CD4-positive, alpha-beta T cell treated with Interleukin-6 for 4 hours (primary cell): ENCODE results near the gene UNKL.

Experiments
- DNase-seq: peaks from one replicate; pipeline ENCODE4 v3.0.0-alpha.2; 2020; ENCODE audit warnings: mixed read lengths

UNKL gene

DNA sequence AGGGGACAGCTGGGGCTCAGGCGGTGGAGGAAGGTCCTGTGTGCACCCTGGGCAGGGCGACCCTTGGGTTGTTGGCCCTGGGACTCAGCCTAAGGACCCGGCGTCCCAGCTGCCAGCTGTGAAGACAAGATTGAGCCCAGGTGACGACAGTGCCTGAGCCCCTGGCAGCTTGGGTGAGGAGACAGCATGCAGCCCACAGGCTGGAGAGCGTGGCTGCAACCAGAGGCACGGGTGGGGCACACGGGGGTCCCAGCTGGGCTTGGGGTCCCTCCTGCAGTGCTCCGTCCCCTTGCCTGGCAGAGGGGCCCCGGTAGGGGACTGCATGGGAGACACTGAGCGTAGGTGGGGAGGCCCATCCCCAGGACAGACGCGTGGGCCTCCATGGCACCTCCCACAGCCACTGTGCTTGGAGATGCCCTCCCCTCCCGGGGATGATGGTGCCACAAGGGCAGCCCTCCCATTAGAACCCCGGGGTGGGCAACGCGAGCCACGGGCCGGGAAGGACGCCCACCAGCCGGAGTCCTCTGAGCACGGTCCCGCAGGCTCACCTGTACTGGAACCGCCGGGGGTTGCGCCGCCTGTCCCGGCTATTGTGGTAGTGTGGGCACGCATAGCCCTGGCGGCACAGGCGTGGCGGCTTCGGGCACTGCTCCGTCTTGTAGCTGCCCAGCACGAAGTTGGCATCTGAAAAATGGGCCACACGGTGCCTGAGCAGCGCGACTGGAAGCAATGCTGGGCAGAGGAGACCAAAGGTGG, 15.5 kb downstream of the UNKL start:
- no peak for DNase-seq

DNA sequence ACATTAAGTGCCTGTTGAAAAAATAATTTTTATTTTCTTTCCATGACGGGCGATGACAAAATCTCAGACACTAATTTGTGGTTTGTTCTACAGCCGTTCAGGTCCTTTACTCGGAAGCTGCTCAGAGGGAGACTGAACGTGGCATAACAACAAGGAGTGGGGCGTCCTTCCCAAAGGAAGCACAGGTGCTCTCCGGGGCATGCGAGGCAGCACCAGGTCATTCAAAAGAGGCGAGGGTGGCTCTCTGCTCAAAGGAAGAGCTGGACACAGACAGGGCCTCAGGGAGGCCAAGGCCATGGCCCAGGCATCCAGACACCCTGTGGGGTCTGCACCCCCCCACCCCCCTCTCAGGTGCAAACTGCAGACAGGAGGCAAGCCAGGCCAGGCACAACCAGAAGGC, 16.2 kb downstream of the UNKL start:
- no peak for DNase-seq

DNA sequence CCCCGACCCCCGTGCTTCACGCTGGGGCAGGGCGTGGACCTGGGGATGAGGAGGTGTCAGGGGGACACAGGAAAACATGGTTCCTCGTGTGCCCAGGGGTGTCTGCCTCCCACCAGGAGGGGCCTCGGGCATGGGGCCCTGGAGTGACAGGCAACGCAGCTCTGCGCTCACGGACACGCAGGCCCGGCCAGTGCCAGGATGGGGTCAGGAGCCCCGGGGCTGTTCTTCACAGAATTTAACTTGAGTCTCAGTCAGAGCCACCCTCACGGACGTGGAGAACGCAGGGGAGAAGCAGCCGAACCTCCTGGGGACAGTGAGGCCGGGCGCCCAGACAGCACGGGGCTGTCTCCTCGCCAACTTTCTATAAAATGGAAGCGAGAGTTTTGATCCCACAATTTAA, 16.7 kb downstream of the UNKL start:
- DNase-seq = no peak

DNA sequence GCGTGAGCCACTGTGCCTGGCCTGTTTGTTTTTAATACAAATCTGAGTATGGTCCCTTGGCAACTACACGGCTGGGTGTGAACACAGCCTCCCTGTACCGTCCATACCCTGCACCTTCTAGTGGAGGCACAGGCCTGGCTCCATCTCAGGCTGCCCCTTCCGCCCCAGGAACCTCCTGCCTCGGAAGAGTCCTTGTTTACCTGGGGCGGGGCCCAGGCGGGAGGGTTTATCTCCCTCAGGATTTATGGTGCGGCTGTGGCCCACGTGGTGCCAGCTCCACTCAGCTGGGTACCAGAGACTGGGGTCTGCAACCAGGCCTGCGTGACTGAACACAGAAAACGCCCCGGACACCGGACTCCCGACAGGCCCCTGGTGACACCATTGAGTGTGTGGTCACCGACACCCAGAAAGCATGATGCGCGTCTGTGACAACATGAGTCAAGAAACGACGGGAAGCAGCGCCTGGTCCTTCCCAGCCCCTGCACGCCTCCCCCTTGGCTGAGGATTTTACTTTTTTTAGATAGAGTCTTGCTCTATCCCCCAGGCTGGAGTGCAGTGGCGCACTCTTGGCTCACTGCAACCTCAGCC, 19.0 kb downstream of the UNKL start:
- DNase-seq = no peak

DNA sequence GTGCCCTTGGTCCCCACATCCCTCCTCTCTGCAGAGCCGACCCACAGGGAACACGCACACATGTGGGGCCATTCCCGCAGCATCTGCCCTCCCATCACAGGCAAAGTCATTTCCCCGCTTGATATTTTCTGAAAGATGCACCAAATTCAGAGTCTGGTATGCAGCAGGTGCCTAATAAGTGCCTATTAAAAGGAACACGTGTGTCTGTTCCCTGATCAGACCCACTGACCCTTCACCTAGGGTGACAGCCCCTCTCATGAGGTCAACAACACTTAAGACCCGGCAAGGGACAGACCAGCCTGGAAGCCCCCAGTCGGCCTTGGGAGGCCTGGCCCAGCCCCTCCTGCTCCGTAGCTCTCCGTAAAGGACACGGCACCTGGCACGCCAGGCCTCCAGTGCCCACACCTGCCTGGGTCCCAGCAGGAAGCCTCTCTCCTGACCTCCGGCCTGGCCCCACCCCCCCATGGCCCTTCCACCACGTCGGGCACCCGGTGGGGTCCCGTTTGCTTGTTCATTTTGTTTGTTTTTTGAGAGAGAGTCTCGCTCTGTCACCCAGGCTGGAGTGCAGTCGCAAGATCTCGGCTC, 20.0 kb downstream of the UNKL start:
- DNase-seq = no peak

DNA sequence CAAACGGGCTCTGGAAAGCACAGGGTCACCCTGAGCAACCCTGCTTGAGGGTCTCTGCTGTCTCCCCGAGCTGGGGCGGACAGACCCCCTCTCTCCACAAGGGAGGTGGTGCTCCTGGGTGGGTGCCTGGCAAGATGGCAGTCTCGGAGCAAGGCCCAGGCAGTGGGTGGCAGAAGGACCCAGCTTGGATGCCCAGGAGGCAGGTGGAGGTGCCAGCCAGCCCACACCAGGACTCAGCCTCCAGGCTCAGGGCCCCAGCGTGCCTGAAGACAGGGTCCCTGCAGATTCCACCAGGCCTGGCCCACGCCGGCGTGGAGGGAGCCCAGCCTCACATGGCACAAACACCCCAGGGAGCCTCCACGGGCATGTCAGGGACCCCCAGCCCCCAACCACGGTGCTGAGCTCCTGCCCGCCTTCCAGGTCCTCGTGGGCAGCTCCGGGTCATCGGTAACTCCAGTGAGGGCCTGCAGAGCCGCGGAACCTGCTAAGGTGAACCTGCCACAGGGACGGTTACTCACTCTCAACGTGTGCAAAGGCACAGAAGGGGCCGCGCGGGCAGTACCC, 20.8 kb downstream of the UNKL start:
- no peak for DNase-seq

DNA sequence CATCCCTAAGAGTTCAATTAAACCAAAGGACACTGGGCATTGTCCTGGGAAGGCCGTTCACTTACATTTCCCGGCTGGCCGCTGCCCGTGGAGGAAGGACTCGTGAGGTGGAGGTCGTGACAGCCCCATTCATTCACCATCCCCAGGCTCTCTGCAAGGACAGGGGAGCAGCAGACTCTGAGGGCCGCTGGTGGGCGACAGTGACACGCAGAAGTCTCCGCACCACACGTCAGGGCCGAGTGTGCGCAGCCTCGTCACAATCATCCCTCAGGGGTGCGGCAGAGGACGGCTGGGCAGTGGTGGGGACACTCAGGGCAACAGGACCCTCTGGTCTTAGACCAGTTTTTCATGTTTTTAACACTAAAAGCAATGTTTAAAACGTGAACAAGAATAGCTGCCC, 21.7 kb downstream of the UNKL start:
- no peak for DNase-seq

DNA sequence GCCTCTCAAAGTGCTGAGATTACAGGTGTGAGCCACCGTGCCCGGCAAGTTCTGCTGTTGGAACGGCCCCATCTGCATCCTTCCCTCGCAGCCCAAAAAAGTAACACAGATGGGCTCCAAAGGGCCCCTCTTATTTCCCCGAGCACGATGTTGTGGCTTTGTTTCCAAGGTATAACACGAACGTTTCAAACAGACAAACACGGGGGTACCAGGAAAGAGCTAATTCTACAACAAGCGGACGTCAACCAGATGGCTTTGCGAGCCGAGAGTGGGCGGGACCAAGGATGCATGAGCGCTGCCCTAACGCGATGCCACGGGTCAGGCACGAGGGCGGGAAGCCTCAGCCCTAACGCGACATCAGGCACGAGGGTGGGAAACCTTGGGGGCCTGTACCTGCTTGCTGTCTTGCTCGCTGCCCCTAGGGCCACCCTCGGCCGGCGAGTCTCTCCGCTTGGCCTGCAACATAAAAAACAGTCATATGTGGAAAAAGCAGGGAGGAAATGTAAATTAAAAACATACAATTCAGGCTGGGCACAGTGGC, 24.2 kb downstream of the UNKL start:
- DNase-seq = no peak

DNA sequence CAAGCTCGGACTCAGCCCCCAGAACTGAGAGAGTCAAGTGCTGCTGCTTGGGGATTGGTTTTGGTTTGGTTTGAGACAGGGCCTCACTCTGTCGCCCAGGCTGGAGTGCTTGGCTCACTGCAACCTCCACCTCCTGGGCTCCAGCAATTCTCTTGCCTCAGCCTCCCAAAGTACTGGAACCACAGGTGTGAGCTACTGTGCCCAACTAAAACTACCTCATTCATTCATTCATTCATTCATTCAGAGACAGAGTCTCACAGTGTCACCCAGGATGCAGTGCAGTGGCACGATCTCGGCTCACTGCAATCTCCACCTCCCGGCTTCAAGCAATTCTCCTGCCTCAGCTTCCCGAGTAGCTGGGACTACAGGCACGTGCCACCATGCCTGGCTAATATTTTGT, 24.7 kb downstream of the UNKL start:
- no peak for DNase-seq

DNA sequence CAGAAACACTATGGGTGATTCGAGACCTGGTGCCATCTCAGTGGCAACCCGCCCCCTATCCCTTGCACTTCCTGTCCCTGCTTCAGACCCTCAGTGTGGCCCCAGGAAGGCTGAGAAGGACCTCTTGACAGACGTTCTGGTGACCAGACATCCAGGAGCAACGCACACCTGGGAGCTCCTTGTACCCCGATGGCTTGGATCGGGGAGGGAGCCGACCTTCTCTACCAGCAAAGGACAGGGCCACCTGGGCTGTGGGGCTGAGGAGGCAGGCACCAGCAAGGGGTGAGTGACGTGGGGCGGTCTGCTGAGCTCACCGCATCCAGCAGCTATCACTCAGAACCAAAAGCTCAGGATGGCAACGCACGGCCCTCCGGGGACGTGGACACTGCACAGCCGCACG, 27.2 kb downstream of the UNKL start:
- DNase-seq = no peak

DNA sequence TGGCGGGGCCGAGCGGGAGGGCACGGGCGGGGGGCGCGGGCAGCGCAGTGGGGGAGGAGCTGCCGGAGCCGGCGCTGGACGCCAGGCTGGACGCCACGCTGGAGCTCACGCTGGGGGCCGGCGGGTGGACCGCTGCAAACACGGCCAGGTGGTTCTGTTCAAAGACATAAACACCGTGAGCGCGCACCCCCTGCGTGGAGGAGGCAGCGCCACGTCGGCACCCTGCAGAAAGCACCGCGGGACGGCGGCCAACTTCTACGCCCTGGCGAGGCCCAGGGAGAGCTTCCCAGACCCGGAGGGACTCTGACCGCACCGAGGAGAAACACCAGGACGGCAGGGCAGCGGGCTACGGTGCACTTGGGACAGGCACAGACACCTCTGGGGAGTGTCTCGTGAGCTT, 29.3 kb downstream of the UNKL start:
- DNase-seq = no peak

DNA sequence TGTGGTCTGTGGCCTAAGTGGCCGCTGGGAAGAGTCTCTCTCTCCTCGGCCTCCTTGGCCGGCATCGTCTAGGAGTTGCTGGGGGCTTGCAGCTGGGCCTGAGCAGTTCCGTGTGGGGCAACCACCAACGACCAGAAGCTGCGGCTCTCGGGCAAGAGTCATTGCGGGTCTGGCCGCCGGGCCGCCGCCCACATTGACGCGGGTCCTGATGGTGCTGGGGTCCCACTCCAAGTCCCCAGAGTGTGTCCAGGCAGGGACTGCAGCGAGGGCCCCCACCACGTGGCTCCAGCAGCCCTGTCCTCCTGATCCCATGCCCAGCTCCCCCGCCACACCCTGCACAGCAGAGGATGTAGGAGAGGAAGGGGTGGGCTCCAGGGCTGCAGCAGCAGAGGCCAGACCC, 30.9 kb downstream of the UNKL start:
- no peak for DNase-seq

DNA sequence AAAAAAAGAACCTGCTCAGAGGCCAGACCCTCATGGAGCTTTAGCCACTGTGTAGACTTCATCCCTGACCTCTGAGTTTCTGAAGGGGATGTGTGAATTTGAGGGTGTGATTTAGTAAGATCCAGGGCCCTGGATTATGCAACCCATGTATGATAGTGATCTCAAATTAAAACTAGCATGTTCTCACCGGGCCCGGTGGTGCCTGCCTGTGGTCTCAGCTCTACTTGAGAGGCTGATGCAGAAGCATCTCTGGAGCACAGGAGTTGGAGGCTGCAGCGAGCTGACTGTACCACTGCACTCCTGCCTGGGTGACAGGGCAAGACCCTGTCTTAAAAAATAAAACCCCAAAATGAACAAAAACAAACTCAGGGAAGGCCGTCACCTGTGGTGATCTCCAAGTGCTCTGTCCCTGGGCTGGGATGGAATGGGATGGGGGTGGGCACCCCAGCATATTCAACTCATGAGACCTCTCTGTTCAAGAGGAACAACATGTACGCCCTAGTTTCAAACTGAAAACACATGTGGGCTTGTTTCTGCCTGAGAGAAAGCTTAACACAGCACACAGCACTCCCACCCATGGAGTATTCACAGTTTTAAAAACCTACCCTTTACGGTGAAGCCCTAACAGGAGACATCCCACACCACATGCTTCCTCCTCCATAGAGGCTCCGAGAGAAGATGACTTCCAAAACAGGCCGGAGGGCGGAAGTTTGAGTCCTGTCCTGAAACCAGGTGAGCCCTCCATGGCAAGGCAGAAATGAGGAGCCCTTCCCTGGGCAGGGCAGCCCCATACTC, 32.7 kb downstream of the UNKL start:
- no peak for DNase-seq

DNA sequence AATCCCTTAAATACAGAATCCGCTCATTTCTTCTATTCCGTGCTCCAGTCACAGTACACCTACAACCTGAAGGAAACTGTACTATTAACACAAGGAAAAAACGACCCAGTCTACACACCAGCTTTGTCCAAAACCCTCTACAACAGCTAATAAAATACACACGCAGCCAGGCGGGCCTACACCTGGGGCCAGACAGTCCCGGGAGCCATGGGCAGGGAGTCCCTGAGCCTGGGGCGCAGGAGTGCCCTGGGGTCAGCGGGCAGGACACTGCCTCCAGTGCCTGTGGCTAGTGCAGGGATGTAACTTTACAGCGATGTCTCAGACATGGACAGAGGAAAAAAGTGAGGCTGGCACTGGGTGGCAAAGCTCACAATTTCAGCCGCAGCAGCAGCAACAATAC, 34.3 kb downstream of the UNKL start:
- no peak for DNase-seq

DNA sequence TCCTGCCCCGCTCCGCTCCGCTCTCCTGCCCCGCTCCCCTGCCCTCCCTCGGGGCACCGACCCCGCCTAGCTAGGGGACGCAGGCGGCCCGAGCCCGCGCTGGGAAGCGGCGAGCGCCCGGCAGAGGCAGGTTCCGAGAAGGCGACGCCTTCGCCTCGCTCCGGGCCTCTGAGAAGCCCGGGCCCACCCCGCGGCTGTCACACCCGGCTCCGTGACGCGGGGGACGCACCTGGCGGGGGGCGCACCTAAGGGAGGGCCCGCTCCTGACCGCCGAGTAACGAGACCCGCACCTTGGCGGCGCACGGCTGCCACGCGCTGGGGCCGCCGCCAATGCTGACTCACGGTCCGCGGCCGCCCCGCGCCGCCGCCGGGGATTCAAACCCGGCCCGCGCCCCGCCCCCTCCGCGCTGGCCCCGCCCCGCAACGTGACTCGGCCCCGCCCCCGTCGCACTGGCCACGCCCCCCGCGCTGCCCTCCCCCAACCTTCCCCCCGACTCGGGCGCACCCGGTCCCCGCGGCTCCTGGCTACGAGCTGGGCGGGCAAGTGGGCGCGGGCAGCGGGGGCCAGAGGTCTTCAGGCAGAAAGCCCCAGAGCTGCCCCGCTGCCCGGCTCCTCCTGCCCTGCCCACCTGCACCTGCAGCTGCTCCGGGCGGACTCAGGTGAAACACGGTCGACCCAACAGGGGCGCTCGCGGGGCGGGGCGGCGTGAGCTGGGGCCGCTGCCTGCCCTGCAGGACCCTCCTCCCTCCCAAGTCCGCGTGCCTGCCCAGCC, 35.0 kb downstream of the UNKL start:
- DNase-seq = peak; percentile 70

DNA sequence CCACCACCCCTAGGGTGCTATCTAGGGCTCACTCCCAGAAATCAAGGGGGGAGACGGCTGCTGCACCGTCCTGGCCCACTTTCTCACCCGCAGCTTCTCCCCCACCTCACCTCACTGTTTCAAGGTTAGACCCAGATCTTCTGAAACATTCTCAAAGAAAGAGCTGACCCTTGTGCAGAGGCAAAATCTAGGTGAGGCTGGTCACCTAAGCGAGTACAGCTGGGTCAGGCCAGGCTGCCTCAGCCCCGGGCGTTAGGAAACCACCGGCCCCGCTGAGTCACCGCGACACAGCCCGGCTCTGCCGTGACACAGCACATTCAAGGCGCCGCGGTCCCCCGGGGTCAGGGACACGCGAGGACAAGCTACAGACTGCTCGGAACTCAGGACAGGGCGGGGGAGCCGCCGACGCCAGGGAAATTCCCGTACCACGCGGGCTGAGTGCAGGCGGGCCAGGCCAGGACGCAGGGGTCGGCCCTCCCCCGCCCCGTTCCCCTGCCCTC, 35.6 kb downstream of the UNKL start:
- peak; percentile 50 for DNase-seq

DNA sequence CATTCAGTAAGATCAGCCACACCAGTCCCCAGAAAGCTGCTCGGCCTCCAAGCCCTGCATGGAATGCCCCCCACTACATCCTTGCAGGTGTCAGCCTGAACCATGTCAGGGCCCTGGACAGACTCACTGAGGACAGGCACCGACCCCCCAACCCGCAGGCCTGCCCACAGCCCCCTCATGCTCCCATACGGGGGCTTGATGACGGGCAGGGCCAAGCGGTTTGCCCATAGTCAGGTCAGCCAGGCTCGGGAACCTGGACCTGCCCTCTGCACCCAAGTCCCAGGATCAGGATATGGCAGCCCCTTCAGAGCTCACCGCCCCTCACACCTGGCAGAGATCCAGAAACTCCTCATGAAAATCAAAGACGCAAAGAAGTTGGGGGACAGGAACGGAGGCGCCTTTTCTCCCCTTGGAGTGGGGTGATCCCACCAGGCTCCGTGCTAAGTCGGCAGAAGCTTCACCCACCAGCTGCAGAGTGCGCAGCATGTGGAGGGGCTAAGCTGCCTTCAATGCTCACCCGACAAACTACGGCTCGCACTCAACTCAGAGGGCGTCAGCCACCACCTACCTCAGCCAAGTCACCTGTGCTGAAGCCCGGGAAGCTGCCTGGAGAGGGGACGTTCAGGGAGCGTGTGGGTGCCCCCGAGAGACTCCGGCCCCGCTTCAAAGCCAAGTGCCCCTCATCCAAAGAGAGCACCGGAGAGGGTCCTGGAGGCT, 36.3 kb downstream of the UNKL start:
- DNase-seq = no peak

DNA sequence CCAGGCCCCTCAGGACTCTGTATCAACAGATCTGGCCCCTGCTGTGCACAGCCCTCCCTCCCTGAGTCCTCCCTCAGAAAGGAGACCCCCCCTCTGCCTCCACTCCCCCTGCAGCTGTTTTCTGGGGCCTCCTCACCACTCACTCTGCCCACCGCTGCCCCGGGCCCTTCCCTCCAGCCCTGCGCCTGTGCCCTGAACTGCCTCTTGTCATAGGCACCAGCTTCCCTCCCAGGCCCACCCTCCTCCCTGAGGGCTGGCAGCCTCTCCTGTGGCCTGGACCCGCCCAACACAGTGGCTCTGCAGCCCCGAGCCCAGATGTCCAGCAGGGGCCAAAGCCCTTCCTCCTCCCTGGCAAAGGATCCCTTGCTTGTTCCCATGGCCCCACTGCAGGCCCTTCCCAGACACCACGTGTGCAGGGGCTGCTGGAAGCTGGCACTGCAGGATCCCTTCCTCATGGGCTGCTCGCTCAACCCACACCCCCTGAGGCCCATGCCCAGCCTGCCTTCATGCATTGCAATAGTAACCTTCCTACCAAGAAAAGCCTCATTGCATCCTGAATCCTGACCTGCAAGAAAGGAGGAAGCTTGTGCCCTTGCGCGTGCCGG, 37.0 kb downstream of the UNKL start:
- DNase-seq = no peak

DNA sequence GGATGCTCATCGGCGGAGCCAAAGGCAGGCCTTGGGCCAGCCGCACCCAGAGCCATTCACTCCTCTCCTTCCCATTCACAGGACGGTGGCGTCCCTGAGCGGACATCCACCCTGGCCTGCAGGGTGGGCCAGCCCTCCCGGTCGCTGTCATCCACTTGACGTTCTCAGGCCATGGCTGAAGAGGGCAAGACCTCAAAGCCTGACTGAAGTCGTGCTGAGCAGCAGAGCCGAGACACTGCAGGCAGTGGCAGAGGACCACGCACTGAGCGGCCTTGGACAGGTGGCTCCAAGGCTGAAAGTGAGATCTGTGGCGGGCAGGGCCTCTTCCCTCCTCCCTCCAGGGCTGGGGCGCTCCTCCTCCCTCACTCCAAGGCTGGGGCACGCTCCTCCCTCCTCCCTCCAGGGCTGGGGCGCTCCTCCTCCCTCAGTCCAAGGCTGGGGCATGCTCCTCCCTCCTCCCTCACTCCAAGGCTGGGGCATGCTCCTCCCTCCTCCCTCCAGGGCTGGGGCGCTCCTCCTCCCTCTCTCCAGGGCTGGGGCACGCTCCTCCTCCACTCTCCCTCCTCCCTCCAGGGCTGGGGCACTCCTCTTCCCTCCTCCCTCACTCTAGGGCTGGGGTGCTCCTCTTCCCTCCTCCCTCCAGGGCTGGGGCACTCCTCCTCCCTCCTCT, 38.6 kb downstream of the UNKL start:
- DNase-seq = no peak

DNA sequence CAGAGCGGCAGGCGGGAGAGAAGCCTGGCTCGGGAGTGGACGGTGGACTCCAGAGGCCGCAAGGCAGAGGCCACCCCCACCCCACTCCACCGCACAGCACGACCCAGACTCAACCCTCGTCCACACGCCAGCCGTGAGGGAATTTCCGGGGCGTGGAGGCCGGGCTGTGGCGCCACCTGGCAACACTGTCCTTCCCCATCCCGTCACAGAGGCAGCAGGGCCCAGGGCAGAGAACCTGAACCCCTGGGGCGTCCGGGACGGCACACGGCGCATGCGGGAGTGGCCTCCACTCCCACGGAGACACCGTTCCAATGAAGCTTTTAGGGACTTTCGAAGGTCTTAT, 39.2 kb downstream of the UNKL start:
- DNase-seq = no peak
